CD4-positive, CD25-positive, alpha-beta regulatory T cell (primary cell): ENCODE data around the gene UBE2E2. TPM values are rescaled to one million over a fixed set of nuclear protein-coding genes. Genes with fewer than 3 reads are reported as not detected.

Source experiments
- ATAC-seq, 2 donors: fragments of 150-1000 bp; cut with Tn5 transposase; one replicate each; pipeline ENCODE4 v1.10.0; 2021; ENCODE audit warnings: low read depth in 2 of 2, moderate number of reproducible peaks in 2 of 2, moderate library complexity in 1 of 2
- DNase-seq, 3 donors: peaks; one replicate each; pipeline versions ENCODE4 v3.0.0 to v3.0.0-alpha.2; 2012 to 2022; ENCODE audit warnings: mixed read lengths in 1 of 3
- H3K27ac ChIP-seq: one replicate; pipeline ENCODE4 v1.7.0; 2013; ENCODE audit warnings: mild to moderate bottlenecking, low read length; ENCODE audit not compliant: insufficient read depth, poor library complexity, severe bottlenecking
- H3K27me3 ChIP-seq: one replicate; pipeline ENCODE4 v1.7.0; 2013; ENCODE audit warnings: low read length; ENCODE audit not compliant: control insufficient read depth, insufficient read depth
- H3K36me3 ChIP-seq: one replicate; pipeline ENCODE4 v1.7.0; 2013; ENCODE audit warnings: mild to moderate bottlenecking, low read length, moderate library complexity; ENCODE audit not compliant: control insufficient read depth, insufficient read depth
- H3K4me1 ChIP-seq: 2 replicates; pipeline ENCODE4 v1.7.0; 2013; ENCODE audit warnings: mild to moderate bottlenecking, low read length; ENCODE audit not compliant: insufficient read depth, control insufficient read depth, poor library complexity, severe bottlenecking
- H3K4me3 ChIP-seq: one replicate; pipeline ENCODE4 v1.7.0; 2013; ENCODE audit warnings: low read depth, mild to moderate bottlenecking, low read length, moderate library complexity
- H3K9me3 ChIP-seq, 2 experiments: 1 replicate in 1 of 2; 2 replicates in 1 of 2; pipeline ENCODE4 v1.7.0; 2013; ENCODE audit warnings: low read length in 2 of 2, mild to moderate bottlenecking in 1 of 2, moderate library complexity in 1 of 2; ENCODE audit not compliant: control insufficient read depth in 2 of 2
- H3K27ac Mint-ChIP-seq, 3 donors: one replicate each; pipeline ENCODE4 v1.8.0; 2020 to 2022; ENCODE audit warnings: mild to moderate bottlenecking in 3 of 3, mixed read lengths in 3 of 3, moderate library complexity in 2 of 3
- H3K27me3 Mint-ChIP-seq: one replicate; pipeline ENCODE4 v1.8.0; 2022; ENCODE audit warnings: mild to moderate bottlenecking, mixed read lengths
- H3K36me3 Mint-ChIP-seq: one replicate; pipeline ENCODE4 v1.8.0; 2020; ENCODE audit warnings: mixed read lengths
- H3K4me1 Mint-ChIP-seq, 4 donors: one replicate each; pipeline ENCODE4 v1.8.0; 2020 to 2022; ENCODE audit warnings: mixed read lengths in 4 of 4, mild to moderate bottlenecking in 1 of 4
- H3K4me3 Mint-ChIP-seq, 4 donors: one replicate each; pipeline ENCODE4 v1.8.0; 2020 to 2022; ENCODE audit warnings: mild to moderate bottlenecking in 4 of 4, mixed read lengths in 4 of 4, moderate library complexity in 3 of 4
- H3K9me3 Mint-ChIP-seq, 7 donors: one replicate each; pipeline ENCODE4 v1.8.0; 2020 to 2022; ENCODE audit warnings: mixed read lengths in 7 of 7, mild to moderate bottlenecking in 3 of 7, moderate library complexity in 2 of 7
- polyA plus RNA-seq, 4 donors: library from polyadenylated mRNA; unstranded; fragments of 300-500 nt; fragmentation: Illumina TruSeq; gene quantifications; one replicate each; pipeline ENCODE4 v1.2.3, GENCODE V29; 2021
- total RNA-seq: library from RNA; stranded (reverse); gene quantifications from one replicate; pipeline ENCODE4 v1.2.3, GENCODE V29; 2022

Gene UBE2E2
- total and polyA plus RNA-seq, 5 donors from 2014 or later, result 0.81 to 9.6 (median 1.8) TPM

- H3K9me3 ChIP-seq, result no peaks in the 10 kb centered on the region
- no peaks in the 10 kb centered on the region for H3K36me3 ChIP-seq
- H3K27ac ChIP-seq, result no peak overlapping the region
- no peak overlapping the region for H3K4me3 Mint-ChIP-seq
- H3K4me1 ChIP-seq, result no peaks in the 10 kb centered on the region
- H3K4me3 ChIP-seq, result no peak overlapping the region
- no peaks in the 10 kb centered on the region for H3K27me3 Mint-ChIP-seq
- peaks cover 0 to 5% (median 0%) of the 10 kb centered on the region in 4 donors for H3K4me1 Mint-ChIP-seq
- H3K27me3 ChIP-seq, result no peaks in the 10 kb centered on the region
- ATAC-seq (no peak), DNase-seq (no peak)
- peaks cover 0 to 8% (median 3%) of the 10 kb centered on the region in 7 donors for H3K9me3 Mint-ChIP-seq
- no peak overlapping the region for H3K27ac Mint-ChIP-seq
- H3K36me3 Mint-ChIP-seq, result no peaks in the 10 kb centered on the region
Measured at GRCh38 chr3:23422517-23422851, 219.4 kb downstream of the UBE2E2 start.

GRCh38 chr3:23425410-23425809 lies 222.3 kb downstream of the UBE2E2 start:
- ATAC-seq, result no peak
- Histone ChIP-seq H3K27ac (no peak overlapping the region), H3K27me3 (no peaks in the 10 kb centered on the region), H3K36me3 (no peaks in the 10 kb centered on the region), H3K4me3 (no peak overlapping the region), H3K4me1 (no peaks in the 10 kb centered on the region), H3K9me3 (no peaks in the 10 kb centered on the region)
- Mint-ChIP-seq H3K27ac (no peak overlapping the region), H3K4me3 (no peak overlapping the region), H3K9me3 (peaks cover 0 to 9% (median 2%) of the 10 kb centered on the region in 7 donors), H3K27me3 (no peaks in the 10 kb centered on the region), H3K36me3 (no peaks in the 10 kb centered on the region), H3K4me1 (peaks cover 0 to 3% (median 0%) of the 10 kb centered on the region in 4 donors)
- no peak for DNase-seq

- Histone ChIP-seq H3K4me1 (no peaks in the 10 kb centered on the region), H3K36me3 (no peaks in the 10 kb centered on the region), H3K27ac (no peak overlapping the region), H3K9me3 (no peaks in the 10 kb centered on the region), H3K4me3 (no peak overlapping the region), H3K27me3 (no peaks in the 10 kb centered on the region)
- peaks cover 0 to 9% (median 0%) of the 10 kb centered on the region in 7 donors for H3K9me3 Mint-ChIP-seq
- H3K36me3 Mint-ChIP-seq, result no peaks in the 10 kb centered on the region
- H3K4me3 Mint-ChIP-seq, result no peak overlapping the region
- no peak overlapping the region for H3K27ac Mint-ChIP-seq
- ATAC-seq, result no peak
- H3K4me1 Mint-ChIP-seq, result peaks cover 0 to 5% (median 3%) of the 10 kb centered on the region in 4 donors
- no peaks in the 10 kb centered on the region for H3K27me3 Mint-ChIP-seq
- no peak for DNase-seq
Measured at GRCh38 chr3:23430781-23431398, 227.8 kb downstream of the UBE2E2 start.

- DNase-seq (no peak), ATAC-seq (no peak)
- Mint-ChIP-seq H3K4me3 (no peak overlapping the region), H3K27me3 (no peaks in the 10 kb centered on the region), H3K36me3 (no peaks in the 10 kb centered on the region), H3K4me1 (peaks cover 0 to 5% (median 3%) of the 10 kb centered on the region in 4 donors), H3K27ac (no peak overlapping the region), H3K9me3 (peaks cover 0 to 9% (median 0%) of the 10 kb centered on the region in 7 donors)
- H3K27me3 ChIP-seq, result no peaks in the 10 kb centered on the region
- no peaks in the 10 kb centered on the region for H3K36me3 ChIP-seq
- H3K4me1 ChIP-seq, result no peaks in the 10 kb centered on the region
- H3K9me3 ChIP-seq, result no peaks in the 10 kb centered on the region
- H3K27ac ChIP-seq, result no peak overlapping the region
- no peak overlapping the region for H3K4me3 ChIP-seq
Measured at GRCh38 chr3:23431764-23432163, 228.6 kb downstream of the UBE2E2 start.

- DNase-seq (no peak), ATAC-seq (peak in 1 of 2 donors; percentile 24)
- Mint-ChIP-seq H3K4me3 (no peak overlapping the region), H3K4me1 (peaks cover 0 to 24% (median 10%) of the 10 kb centered on the region in 4 donors), H3K27ac (no peak overlapping the region), H3K27me3 (no peaks in the 10 kb centered on the region), H3K36me3 (no peaks in the 10 kb centered on the region), H3K9me3 (peaks cover 0 to 4% (median 0%) of the 10 kb centered on the region in 7 donors)
- no peaks in the 10 kb centered on the region for H3K4me1 ChIP-seq
- no peaks in the 10 kb centered on the region for H3K27me3 ChIP-seq
- no peak overlapping the region for H3K27ac ChIP-seq
- no peaks in the 10 kb centered on the region for H3K36me3 ChIP-seq
- H3K9me3 ChIP-seq, result no peaks in the 10 kb centered on the region
- H3K4me3 ChIP-seq, result no peak overlapping the region
Measured at GRCh38 chr3:23435318-23435717, 232.2 kb downstream of the UBE2E2 start.

GRCh38 chr3:23435904-23436303 lies 232.8 kb downstream of the UBE2E2 start:
- Histone ChIP-seq H3K27me3 (no peaks in the 10 kb centered on the region), H3K4me1 (no peaks in the 10 kb centered on the region), H3K36me3 (no peaks in the 10 kb centered on the region), H3K9me3 (no peaks in the 10 kb centered on the region), H3K27ac (no peak overlapping the region), H3K4me3 (no peak overlapping the region)
- DNase-seq (no peak), ATAC-seq (no peak)
- Mint-ChIP-seq H3K27me3 (no peaks in the 10 kb centered on the region), H3K27ac (no peak overlapping the region), H3K4me1 (peaks cover 0 to 27% (median 10%) of the 10 kb centered on the region in 4 donors), H3K4me3 (no peak overlapping the region), H3K36me3 (no peaks in the 10 kb centered on the region), H3K9me3 (peaks cover 0 to 3% (median 0%) of the 10 kb centered on the region in 7 donors)

- H3K27ac Mint-ChIP-seq, result peak overlapping the region in 2 of 3 donors; percentile 16 to 72
- peaks cover 0 to 31% (median 12%) of the 10 kb centered on the region in 4 donors for H3K4me1 Mint-ChIP-seq
- H3K4me3 Mint-ChIP-seq, result no peak overlapping the region
Measured at GRCh38 chr3:23437484-23438145, 234.5 kb downstream of the UBE2E2 start.

GRCh38 chr3:23438657-23439056 lies 235.5 kb downstream of the UBE2E2 start:
- H3K9me3 Mint-ChIP-seq, result peaks cover 0 to 4% (median 0%) of the 10 kb centered on the region in 7 donors
- ATAC-seq, result no peak
- no peaks in the 10 kb centered on the region for H3K36me3 Mint-ChIP-seq
- Histone ChIP-seq H3K4me1 (no peaks in the 10 kb centered on the region), H3K4me3 (no peak overlapping the region), H3K36me3 (no peaks in the 10 kb centered on the region), H3K27ac (no peak overlapping the region), H3K9me3 (no peaks in the 10 kb centered on the region), H3K27me3 (no peaks in the 10 kb centered on the region)
- H3K27ac Mint-ChIP-seq, result no peak overlapping the region
- H3K4me3 Mint-ChIP-seq, result no peak overlapping the region
- no peak for DNase-seq
- peaks cover 0 to 39% (median 15%) of the 10 kb centered on the region in 4 donors for H3K4me1 Mint-ChIP-seq
- H3K27me3 Mint-ChIP-seq, result no peaks in the 10 kb centered on the region

More at GRCh38 chr3:23437484-23438145, 234.5 kb downstream of the UBE2E2 start:
- Histone ChIP-seq H3K4me3 (no peak overlapping the region), H3K9me3 (no peaks in the 10 kb centered on the region), H3K27ac (no peak overlapping the region), H3K36me3 (no peaks in the 10 kb centered on the region), H3K4me1 (no peaks in the 10 kb centered on the region), H3K27me3 (no peaks in the 10 kb centered on the region)
- ATAC-seq (no peak), DNase-seq (no peak)
- Mint-ChIP-seq H3K9me3 (peaks cover 0 to 3% (median 0%) of the 10 kb centered on the region in 7 donors), H3K36me3 (no peaks in the 10 kb centered on the region), H3K27me3 (no peaks in the 10 kb centered on the region)
